Retinal pigment epithelial cell (primary cell): ENCODE data around the gene GNPAT.
A peak's percentile ranks its signal among the peaks of the same experiment; 100 is the strongest.

Experiments used
- DNase-seq: peaks from one replicate; pipeline ENCODE4 v3.0.0-alpha.2; 2010; ENCODE audit warnings: low read depth
- H3K4me3 ChIP-seq: 2 replicates; pipeline ENCODE4 v1.5.1; 2011; ENCODE audit warnings: mild to moderate bottlenecking, low read length, control low read depth, moderate library complexity
- TF ChIP-seq, protein P1 (sequence below): conservative IDR thresholded peaks from 2 replicates; pipeline ENCODE4 v1.5.1; 2011; ENCODE audit warnings: low read depth, low read length, control low read depth, inconsistent platforms

GNPAT gene

DNA sequence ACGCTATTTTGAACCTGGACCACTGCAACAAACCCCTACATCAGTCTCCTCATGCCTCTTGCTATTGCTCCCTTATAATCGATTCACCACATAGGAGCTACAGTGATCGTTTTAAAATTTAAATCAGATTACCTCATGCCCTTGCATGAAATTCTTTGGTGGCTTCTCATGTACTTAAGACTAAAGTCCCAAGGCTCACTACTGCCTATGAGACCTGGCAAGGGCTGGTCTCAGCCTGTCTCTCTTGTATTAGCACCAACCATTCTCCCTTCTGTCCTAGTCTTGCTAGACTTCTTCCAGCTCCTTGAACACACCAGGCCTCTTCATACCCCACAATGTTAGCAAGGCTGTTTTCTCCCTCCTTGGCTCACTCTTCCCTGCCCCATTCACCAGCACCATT lies 6.5 kb upstream of the GNPAT start:
- no peak overlapping the region for H3K4me3 ChIP-seq
- TF ChIP-seq, protein P1, sequence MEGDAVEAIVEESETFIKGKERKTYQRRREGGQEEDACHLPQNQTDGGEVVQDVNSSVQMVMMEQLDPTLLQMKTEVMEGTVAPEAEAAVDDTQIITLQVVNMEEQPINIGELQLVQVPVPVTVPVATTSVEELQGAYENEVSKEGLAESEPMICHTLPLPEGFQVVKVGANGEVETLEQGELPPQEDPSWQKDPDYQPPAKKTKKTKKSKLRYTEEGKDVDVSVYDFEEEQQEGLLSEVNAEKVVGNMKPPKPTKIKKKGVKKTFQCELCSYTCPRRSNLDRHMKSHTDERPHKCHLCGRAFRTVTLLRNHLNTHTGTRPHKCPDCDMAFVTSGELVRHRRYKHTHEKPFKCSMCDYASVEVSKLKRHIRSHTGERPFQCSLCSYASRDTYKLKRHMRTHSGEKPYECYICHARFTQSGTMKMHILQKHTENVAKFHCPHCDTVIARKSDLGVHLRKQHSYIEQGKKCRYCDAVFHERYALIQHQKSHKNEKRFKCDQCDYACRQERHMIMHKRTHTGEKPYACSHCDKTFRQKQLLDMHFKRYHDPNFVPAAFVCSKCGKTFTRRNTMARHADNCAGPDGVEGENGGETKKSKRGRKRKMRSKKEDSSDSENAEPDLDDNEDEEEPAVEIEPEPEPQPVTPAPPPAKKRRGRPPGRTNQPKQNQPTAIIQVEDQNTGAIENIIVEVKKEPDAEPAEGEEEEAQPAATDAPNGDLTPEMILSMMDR: no peak
- no peak for DNase-seq

DNA sequence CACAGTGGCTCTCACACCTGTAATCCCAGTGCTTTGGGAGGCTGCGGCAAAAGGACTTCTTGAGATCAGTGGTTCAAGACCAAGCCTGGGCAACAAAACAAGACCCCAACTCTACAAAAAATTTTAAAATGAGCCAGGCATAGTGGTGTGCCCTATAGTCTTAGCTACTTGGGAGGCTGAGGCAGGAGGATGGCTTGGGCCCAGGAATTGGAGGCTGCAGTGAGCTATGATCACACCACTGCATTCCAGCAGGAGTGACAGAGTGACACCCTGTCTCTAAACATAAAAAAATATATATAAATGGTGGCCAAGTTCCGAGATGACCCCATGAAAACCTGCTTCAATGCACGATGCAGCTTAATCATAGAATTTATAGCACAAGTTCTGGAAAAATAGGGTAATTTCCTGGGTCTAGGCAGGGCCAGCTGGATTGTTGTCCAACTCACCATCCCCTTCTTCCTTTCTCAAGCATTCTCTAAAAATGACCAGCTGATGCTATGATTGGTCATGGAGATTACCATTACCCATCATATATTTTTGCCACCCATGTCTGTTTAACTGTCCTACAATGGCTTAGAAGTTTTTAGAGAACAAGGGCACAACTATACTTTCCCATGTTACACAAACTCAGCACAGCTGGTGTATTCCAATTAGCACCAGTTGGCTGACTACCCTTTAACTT lies 5.3 kb upstream of the GNPAT start:
- DNase-seq: no peak

DNA sequence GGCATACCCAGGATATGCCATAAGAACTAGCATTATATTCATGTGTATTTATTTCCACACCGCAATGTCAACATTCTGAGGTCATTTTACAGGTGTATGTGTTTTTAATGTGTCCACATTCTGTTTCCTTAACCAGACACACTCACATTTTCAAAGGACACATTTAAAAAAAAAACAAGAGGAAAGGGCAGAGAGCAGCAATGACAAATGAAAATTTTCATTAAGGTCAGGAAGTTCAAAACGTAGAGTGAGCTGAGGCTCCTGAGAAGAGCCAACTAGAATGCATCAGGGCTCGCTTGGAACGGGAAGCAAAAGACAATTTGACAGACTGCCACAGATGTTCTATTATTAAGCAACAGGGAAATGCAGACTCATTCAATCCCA lies 4.8 kb upstream of the GNPAT start:
- no peak for DNase-seq
- H3K4me3 ChIP-seq: no peak overlapping the region
- TF ChIP-seq, protein P1: no peak

More for the DNA sequence above, 5.3 kb upstream of the GNPAT start:
- no peak overlapping the region for H3K4me3 ChIP-seq
- TF ChIP-seq, protein P1: no peak

DNA sequence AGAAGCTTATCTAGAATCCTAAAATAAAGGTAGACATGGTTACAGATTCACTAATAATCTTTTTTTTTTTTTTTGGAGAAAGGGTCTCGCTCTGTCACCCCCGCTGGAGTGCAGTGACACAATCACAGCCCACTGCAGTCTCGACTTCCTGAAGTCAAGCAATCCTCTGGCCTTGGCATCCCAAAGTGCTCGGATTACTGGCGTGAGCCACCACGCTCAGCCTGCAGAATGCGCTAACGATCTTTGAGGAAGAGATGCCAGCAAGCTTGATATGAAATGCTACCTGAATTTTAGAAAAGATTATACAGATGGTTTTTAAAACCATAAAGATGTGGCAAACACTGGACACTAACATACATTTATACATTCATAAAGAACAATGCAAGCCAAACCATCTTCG lies 4.1 kb upstream of the GNPAT start:
- TF ChIP-seq, protein P1: no peak
- no peak overlapping the region for H3K4me3 ChIP-seq
- DNase-seq: no peak

DNA sequence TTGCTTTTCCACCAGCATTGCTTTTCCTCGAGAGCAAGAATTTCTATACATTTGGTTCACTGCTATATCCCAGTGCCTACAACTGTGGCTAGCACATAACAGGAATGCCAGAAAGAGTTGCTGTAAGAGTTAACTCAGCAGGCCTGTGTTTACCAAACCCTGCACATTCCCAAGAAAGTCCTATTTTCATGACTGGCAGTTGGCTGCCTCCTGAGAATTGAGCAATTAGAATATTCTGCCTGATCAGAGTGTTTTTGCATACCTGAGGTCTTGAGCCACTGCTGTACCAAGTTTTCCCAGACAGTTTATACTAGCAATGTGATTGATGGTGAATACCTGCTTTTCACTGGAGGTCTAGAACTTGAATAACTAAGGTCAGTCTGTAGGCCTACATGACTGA lies 2.7 kb upstream of the GNPAT start:
- DNase-seq: no peak
- TF ChIP-seq, protein P1: no peak
- H3K4me3 ChIP-seq: no peak overlapping the region

DNA sequence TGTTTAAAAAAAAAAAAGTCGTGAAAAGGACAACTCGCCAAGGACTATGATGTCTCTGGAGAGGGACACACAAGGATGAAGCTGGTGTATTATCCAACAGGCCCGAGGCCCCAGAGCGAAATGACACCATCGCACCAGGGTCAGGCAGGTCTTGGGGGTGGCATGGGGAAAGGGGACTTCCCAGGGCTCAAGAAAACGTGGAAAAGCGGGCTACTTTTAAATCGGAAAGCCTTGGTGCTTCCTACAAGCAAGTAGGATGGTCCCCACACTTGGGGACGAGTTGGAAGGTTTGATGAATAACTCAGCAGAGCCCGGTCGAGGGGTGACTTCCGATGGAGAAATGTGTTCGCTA lies 505 bp upstream of the GNPAT start:
- no peak for DNase-seq
- peak overlapping the region; percentile 97 for H3K4me3 ChIP-seq
- TF ChIP-seq, protein P1: no peak

DNA sequence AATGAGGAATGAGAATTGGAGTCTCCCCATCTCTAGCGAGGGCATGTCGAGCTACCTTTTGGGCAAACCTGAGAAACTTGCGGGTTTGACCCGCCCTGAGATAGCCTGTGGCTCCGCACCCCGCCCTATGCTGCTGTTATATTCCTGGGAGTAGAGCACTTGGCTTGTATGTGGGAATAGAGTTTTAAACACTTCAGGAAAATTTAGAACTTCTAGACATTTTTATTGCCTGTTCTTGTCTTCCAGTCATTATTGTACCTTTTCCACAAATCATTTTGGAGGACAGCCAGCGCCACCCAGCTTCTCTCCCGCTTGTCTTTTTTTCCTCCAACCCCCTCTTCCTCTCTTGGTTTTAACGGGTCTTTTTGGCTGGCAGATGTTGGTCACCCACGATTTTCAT lies 738 bp downstream of the GNPAT start:
- peak overlapping the region; percentile 97 for H3K4me3 ChIP-seq
- TF ChIP-seq, protein P1: no peak
- no peak for DNase-seq
